Caco-2 (cell line): ENCODE measurements around the gene TREML2. TPM values are rescaled to one million over a fixed set of nuclear protein-coding genes. Genes with fewer than 3 reads are reported as not detected.

ENCODE experiments used
- BruUV-seq: library from RNA; stranded (reverse); fragments of 400-500 nt; replicated peaks from 2 replicates; lab custom pipeline; 2021; lab: Mats Ljungman, UMichigan
- CTCF ChIA-PET: fragments of 300-600 bp; sonication (Branson Sonifier 250); formaldehyde crosslinking; loops from one replicate; lab custom pipeline; 2022; ENCODE audit warnings: antibody characterized with exemption; lab: Charles Lee
- POLR2A ChIA-PET: fragments of 300-600 bp; sonication (Branson Sonifier 250); formaldehyde crosslinking; loops from one replicate; lab custom pipeline; 2022; ENCODE audit warnings: antibody characterized with exemption; lab: Charles Lee
- DNase-seq, 2 experiments: peaks; one replicate each; pipeline versions ENCODE4 v3.0.0 to v3.0.0-alpha.2; 2020 to 2022
- H3K27me3 ChIP-seq: replicated peaks from 2 replicates; pipeline ENCODE4 v1.6.0; 2011; ENCODE audit warnings: low read length; ENCODE audit not compliant: control insufficient read depth, insufficient read depth
- H3K36me3 ChIP-seq: 2 replicates; pipeline ENCODE4 v1.5.1; 2011; ENCODE audit warnings: low read length; ENCODE audit not compliant: control insufficient read depth, insufficient read depth
- H3K4me1 ChIP-seq: fragments of 250-450 bp; sonication (Bioruptor Pico); 2 replicates; pipeline ENCODE4 v1.5.1; 2020; ENCODE audit warnings: mild to moderate bottlenecking
- H3K4me3 ChIP-seq: 2 replicates; pipeline ENCODE4 v1.5.1; 2011; ENCODE audit warnings: low read depth, mild to moderate bottlenecking, control low read depth, low read length
- H3K9me3 ChIP-seq: fragments of 250-450 bp; sonication (Bioruptor Pico); 2 replicates; pipeline ENCODE4 v1.5.1; 2020; ENCODE audit warnings: mild to moderate bottlenecking, moderate library complexity
- H3K27ac Mint-ChIP-seq: one replicate; pipeline ENCODE4 v1.8.0; 2022; ENCODE audit warnings: mixed read lengths; ENCODE audit not compliant: unreplicated experiment
- H3K27me3 Mint-ChIP-seq: one replicate; pipeline ENCODE4 v1.8.0; 2022; ENCODE audit warnings: mixed read lengths; ENCODE audit not compliant: insufficient read depth, unreplicated experiment
- H3K36me3 Mint-ChIP-seq: one replicate; pipeline ENCODE4 v1.8.0; 2022; ENCODE audit warnings: mild to moderate bottlenecking, mixed read lengths; ENCODE audit not compliant: insufficient read depth, unreplicated experiment
- H3K4me1 Mint-ChIP-seq: one replicate; pipeline ENCODE4 v1.8.0; 2022; ENCODE audit warnings: low read depth, mixed read lengths; ENCODE audit not compliant: unreplicated experiment
- H3K4me3 Mint-ChIP-seq: one replicate; pipeline ENCODE4 v1.8.0; 2022; ENCODE audit warnings: mild to moderate bottlenecking, moderate library complexity, mixed read lengths; ENCODE audit not compliant: unreplicated experiment
- H3K9me3 Mint-ChIP-seq: one replicate; pipeline ENCODE4 v1.8.0; 2022; ENCODE audit warnings: mixed read lengths; ENCODE audit not compliant: unreplicated experiment
- CTCF ChIP-seq, 2 experiments: fragments of 200-600 bp in 1 of 2; IDR thresholded peaks; 1 replicate in 1 of 2; 2 replicates in 1 of 2; pipeline versions ENCODE4 v1.5.1 to v1.8.0; 2011 to 2022; ENCODE audit warnings: antibody characterized with exemption in 1 of 2, control low read depth in 1 of 2, inconsistent platforms in 1 of 2, low read depth in 1 of 2, low read length in 1 of 2, mild to moderate bottlenecking in 1 of 2, moderate library complexity in 1 of 2; ENCODE audit not compliant: insufficient read depth in 1 of 2, severe bottlenecking in 1 of 2, unreplicated experiment in 1 of 2
- intact Hi-C: fragments of 100-400 bp; cut with micrococcal nuclease; formaldehyde crosslinking; loops from one replicate; pipeline ENCODE4 v1.10.0; 2022; ENCODE audit not compliant: unreplicated experiment
- total RNA-seq: library from RNA; stranded (reverse); gene quantifications from 2 replicates; pipeline ENCODE4 v1.2.3, GENCODE V29; 2022

Gene TREML2
- total RNA-seq, 1 experiment from 2014 or later: not detected

- Mint-ChIP-seq H3K27me3 (peaks cover 7% of the 10 kb centered on the region), H3K36me3 (no peaks in the 10 kb centered on the region)
Observed at GRCh38 chr6:41187924-41188886, 12.7 kb downstream of the TREML2 start.

GRCh38 chr6:41186031-41186562 lies 14.9 kb downstream of the TREML2 start:
- no peak for TF ChIP-seq CTCF (IDR thresholded peaks at IDR 0.05; ENCODE audit: insufficient read depth in 1 of 2, low read depth in 1 of 2, low read length in 1 of 2, severe bottlenecking in 1 of 2, unreplicated experiment in 1 of 2)
- no peaks in the 10 kb centered on the region for H3K27me3 ChIP-seq
- BruUV-seq: no TSS peak
- H3K4me1 ChIP-seq: no peaks in the 10 kb centered on the region
- Mint-ChIP-seq H3K4me1 (no peaks in the 10 kb centered on the region), H3K36me3 (no peaks in the 10 kb centered on the region), H3K4me3 (no peak overlapping the region), H3K9me3 (no peaks in the 10 kb centered on the region), H3K27me3 (peaks cover 4% of the 10 kb centered on the region), H3K27ac (no peak overlapping the region)
- DNase-seq: no peak
- no peak overlapping the region for H3K4me3 ChIP-seq
- POLR2A ChIA-PET: no interaction called here
- H3K36me3 ChIP-seq: no peaks in the 10 kb centered on the region
- peaks cover 5% of the 10 kb centered on the region; the same call in 1 of the 2 replicates for H3K9me3 ChIP-seq
- CTCF ChIA-PET: no interaction called here
- intact Hi-C loops: loop anchor here (10.0 kb wide), 1 partner anchor 129 kb away; no protein-coding TSS in a partner anchor

More at GRCh38 chr6:41187924-41188886, 12.7 kb downstream of the TREML2 start:
- intact Hi-C loops: loop anchor here (10.0 kb wide), 1 partner anchor 127 kb away; no protein-coding TSS in a partner anchor
- no peak for DNase-seq
- no peaks in the 10 kb centered on the region for H3K36me3 ChIP-seq
- ChIA-PET CTCF (no interaction called here), POLR2A (interaction anchor here (0.6 kb wide), 1 partner anchor 23 kb away, joined by 3 read pairs; no protein-coding TSS in a partner anchor)
- H3K9me3 ChIP-seq: peaks cover 5% of the 10 kb centered on the region; the same call in 1 of the 2 replicates
- no TSS peak for BruUV-seq
- no peaks in the 10 kb centered on the region for H3K4me1 Mint-ChIP-seq
- TF ChIP-seq CTCF (IDR thresholded peaks at IDR 0.05; ENCODE audit: insufficient read depth in 1 of 2, low read depth in 1 of 2, low read length in 1 of 2, severe bottlenecking in 1 of 2, unreplicated experiment in 1 of 2): no peak
- H3K4me3 Mint-ChIP-seq: no peak overlapping the region
- H3K27me3 ChIP-seq: no peaks in the 10 kb centered on the region
- no peaks in the 10 kb centered on the region for H3K9me3 Mint-ChIP-seq
- no peak overlapping the region for H3K4me3 ChIP-seq
- H3K27ac Mint-ChIP-seq: no peak overlapping the region
- H3K4me1 ChIP-seq: no peaks in the 10 kb centered on the region

- Mint-ChIP-seq H3K36me3 (no peaks in the 10 kb centered on the region), H3K27me3 (peaks cover 4% of the 10 kb centered on the region), H3K4me3 (no peak overlapping the region), H3K4me1 (no peaks in the 10 kb centered on the region), H3K27ac (no peak overlapping the region), H3K9me3 (no peaks in the 10 kb centered on the region)
- Histone ChIP-seq H3K27me3 (no peaks in the 10 kb centered on the region), H3K36me3 (no peaks in the 10 kb centered on the region), H3K9me3 (no peaks in the 10 kb centered on the region), H3K4me1 (no peaks in the 10 kb centered on the region), H3K4me3 (no peak overlapping the region)
- TF ChIP-seq CTCF (IDR thresholded peaks at IDR 0.05; ENCODE audit: insufficient read depth in 1 of 2, low read depth in 1 of 2, low read length in 1 of 2, severe bottlenecking in 1 of 2, unreplicated experiment in 1 of 2): no peak
- ChIA-PET CTCF (interaction anchor here (0.6 kb wide), 1 partner anchor 91 kb away, joined by 6 read pairs; no protein-coding TSS in a partner anchor), POLR2A (no interaction called here)
- intact Hi-C loops: loop anchor here (5.0 to 10.0 kb wide), 2 partner anchors 112 to 130 kb away; partner anchors contain the start of genes NFYA and OARD1
- DNase-seq: no peak
- BruUV-seq: no TSS peak
Observed at GRCh38 chr6:41184761-41185160, 16.2 kb downstream of the TREML2 start.
